GM18861 (cell line): ENCODE results near the gene PRR5L.

ENCODE experiments used
- ATAC-seq: cut with Tn5 transposase; IDR thresholded peaks from one replicate; pipeline ENCODE4 v1.9.1; 2021; ENCODE audit not compliant: unreplicated experiment

Gene PRR5L

DNA sequence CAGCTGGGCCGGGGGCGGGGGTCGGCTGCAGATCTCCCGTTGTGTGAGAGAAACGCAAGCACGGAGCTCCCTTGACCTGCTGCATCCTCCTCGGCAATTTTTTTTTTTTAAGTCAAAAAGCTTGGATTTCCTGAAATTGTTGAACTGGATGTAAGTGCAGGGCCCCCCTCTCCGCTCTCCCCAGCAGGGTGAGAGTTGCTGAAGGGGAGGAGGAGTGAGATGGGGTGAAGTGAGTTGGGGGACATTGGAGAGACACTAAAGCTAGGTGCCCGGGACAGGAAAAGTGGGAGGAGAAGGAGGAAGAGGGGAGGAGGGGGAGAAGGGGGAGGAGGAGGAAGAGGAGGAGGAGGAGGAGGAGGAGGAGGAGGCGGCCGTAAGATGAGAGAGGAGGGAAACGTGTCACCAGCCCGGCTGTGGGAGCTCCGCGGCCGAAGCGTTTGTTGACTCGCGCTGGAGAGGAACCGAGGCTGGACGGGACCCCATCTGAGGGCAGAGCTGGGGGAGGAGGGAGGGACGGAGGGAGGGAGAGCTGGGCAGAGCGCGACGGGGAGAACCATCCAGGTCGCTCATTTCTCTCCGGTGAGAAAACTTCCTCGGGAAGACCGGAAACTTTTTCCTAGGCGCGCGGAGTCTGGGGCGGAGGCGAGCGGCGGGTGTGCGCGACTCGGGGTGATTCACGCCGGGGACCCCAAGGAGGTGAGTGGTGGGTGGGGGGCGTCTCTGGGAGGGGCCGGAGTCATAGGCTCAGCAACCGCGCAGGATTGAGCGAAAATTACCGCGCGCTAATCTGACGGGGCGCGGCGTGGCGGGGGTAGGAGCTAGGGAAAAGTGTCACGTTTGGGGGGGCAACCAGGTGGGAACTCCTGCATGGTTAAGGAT lies 80.2 kb downstream of the PRR5L start:
- no peak for ATAC-seq

DNA sequence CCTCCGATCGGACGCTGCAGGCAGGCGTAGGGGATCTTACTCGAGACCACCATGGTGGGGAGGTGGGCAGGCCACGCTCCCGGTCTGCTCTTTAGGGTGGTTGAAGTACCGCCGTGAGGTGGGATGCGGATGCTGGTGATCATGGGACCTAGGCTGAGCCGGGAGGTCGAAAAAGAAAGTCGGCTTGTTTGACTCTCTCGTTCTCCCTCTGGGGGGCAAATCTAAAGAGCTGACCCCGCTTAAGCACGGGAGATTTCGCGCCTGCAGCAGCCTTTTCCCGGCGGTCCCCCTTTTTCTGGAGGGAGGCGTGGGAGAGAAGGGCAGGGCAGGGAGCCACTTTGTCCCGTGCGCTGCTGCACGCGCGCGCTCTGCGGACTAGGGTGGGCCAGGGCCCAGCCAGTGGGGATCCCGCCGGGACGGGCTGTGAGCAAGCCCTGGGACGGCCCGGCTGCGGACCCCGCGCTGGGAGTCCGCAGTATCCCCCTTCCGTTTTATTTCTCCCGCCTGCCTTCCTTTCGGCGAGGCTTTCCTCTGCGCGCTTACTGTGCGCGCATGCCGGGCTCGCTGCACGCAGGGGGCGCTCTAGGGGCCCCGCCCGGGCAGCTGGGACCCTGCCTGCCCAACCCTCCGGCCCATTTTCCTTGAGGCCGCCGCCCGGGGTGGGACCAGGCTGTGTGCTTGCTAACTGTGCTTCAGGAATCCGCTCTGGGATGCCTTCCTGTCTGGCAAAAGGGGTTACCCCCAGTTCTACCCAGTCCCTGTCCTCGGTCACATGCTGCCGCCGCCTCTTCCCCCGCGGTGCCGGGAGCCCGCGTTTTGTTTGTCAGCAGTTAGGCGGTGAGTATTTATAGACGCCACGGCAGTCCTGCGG lies 81.0 kb downstream of the PRR5L start:
- no peak for ATAC-seq

DNA sequence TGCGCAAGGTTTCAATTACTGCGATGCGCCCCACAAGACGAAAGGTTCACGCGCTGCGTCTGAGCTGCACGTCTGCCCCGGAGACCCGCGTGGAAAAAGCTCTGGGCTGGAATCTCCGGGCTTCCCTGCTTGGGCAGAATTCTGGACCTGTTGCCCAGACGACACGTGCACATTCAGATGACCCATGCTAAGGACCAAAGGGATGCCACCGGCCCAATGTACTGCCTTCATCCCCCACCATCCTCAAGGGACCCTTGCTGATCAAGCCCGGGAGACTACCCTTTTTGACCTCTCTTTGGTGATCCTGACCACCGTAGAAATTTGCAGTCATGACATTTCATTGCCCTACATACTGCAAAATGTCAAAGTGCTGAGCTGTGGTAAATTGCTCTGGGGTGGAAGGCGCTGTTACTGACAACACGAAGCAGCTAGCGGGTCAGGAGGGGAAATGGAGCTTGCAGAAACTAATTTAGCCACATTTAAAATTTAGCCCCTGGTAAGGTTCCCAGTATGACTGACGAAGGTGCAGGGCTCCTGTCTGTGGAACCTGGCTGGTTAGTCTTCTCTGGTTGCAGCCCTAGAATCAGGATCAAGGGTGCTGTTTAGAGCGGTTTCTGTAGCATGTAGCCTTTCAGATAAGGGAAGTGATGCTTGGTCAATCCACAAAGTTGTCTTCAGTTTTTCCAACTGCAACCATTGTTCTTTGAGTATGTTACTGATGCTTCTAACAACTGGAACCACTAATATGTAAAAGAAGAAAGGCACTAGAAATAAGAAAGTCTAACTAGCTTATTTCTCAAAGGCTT lies 81.9 kb downstream of the PRR5L start:
- no peak for ATAC-seq

DNA sequence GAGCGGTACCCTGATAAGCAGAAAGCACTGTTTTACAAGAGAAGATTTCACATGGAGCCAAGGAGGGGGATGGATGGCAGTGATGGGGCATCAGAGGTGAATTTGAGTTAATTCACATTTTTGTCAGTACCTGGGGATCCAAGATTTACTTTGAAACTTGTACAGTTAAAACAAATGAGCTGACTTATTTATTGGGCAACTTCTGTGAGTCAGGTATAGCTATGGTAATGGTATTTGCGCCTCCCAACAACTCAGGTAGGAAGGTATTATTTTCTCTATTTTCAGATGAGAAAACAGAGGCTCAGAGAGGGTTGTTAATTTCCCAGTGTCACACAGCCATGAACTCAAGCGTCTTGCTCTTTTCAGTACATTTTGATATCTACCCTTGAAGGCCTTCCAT lies 83.6 kb downstream of the PRR5L start:
- no peak for ATAC-seq

DNA sequence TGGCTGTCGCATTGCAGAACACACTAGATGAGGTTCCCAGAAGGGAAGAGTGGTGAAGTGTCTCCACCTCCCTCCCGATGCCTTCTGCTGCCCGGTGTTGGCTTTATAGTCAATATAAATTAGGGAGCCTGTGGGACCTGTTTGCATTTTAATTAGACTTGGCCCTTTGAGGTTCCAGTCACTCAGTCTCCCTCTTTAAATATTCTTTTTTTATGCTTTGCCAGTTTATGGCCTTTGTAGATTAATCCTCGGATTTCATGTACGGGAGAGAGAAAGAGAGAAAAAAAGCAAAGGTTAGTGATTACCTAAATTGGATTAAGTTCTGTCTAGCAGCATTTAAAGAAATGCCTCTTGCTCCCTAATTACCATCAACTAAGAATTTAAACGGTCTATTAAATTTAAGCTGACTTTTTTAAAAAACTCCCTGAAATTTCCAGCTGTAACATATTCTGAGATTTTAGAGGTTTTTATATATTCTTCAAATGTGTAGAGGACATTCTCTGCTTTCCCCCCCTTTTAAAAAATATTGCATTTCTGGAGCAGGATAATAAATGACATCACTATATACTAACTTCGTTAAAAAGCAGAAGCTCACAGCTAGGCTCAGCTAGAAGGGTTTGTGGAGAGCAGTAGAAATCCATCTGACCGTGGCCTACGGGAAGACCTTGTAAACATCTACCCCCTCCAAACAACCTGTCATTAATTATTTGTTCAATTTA lies 84.4 kb downstream of the PRR5L start:
- no peak for ATAC-seq

DNA sequence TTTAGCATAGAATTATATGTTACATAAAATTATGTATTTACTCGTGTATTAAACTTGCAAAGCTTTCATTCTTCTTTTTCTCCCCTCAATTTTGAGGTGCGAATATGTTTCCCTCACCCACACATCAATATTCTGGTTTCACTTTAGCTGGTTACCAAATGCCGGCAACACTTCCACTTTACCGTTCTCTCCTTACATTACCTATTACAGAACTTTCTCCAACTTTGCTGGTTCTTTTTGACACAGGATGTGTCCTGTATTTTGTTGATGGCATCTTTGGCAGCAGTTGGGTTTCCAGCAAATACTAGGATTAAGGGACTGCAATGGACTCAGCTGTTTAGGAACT lies 84.9 kb downstream of the PRR5L start:
- ATAC-seq: no peak

DNA sequence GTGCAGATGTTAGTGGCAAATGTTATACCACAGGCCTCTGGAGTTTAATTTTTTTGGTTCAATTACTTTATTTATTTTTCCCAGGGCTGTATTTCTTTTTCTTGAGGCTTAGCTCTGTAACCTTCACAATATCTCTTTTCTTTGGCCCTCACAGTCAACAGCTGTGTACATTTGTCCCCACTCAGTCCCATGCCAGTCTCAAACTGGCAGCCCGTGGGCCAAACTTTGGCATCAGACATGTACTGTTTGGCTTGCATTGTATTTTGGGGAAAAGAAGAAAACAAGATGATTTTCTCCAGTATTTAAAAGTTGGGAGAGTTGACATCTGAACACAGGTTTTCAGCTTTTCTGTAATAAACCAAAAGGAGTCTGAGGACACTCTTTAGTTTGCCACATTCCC lies 87.1 kb downstream of the PRR5L start:
- no peak for ATAC-seq

DNA sequence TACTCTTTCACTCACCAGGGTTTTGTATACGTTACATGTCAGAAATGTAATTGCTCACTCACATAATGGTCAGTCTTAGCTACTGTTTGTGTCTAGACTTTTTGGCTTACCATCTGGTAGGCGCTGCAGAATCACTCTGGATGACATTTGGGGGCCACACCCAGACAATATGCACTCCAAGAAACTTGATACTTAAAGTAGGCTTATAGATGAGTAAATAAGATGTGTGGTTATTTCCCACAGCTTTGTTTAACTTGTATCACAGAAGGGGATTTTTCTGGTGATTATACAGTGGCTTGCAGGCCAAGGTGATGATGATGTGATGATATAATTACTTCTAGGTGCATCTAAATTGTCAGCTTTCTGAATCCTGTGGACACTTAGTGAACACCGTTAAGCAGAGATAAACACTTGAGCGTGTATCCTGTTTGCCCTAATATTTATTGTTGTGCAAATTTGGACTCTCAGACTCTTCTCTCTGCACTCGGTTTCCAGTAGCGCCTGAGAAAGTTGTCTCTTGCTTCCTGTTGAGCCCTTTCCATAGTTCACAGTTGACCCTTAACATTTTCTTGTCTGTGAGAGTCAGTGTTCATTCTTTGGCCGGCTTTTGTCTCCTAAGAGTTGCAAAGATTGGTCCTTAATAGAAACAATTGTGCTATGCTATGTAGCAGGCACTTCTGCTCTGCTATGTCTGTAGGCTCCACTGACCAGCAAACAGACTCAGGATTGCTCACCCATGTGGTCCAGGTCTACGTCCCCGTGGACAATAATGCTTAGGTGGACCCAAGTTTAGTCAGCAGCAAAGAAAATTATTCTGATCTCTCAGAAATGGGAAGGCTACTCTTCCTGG lies 89.3 kb downstream of the PRR5L start:
- no peak for ATAC-seq

DNA sequence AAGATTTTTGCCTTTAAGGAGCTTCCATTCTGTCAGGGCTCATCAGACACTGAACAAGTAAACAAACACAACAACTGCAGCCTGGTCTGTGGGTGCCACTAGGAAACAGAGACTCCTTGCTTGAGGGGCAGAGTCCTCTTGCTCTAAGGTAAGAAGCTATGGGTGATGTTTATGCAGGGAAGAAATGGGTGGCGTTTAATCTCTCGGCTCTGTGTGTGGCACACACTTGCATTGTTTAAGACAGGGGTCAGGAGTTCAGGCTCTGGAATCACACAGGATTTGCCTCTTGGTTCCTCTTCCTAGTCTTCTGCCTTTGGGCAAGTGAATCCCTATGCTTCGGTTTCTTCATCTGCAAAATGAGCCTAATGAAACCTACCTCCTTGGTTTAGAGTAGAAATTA lies 90.3 kb downstream of the PRR5L start:
- ATAC-seq: no peak

DNA sequence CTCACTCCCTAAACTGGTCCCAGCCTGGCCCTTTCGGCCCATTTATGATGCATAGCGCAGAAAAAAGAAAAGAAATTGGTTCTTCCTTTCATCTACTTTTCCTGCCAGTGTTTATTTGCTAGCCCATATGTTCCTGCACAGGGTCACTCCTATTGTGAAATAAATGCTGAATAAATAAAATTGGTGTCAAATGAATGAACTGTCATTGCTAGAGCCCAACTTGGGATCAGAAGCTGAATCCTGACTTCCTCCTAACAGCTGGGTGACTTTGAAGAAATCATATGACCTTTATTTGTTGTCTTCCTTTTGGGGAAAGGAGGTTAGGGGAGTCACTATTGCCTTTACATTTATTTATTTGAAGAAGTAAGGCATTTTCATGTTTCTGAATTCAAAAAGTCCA lies 92.0 kb downstream of the PRR5L start:
- ATAC-seq: no peak

DNA sequence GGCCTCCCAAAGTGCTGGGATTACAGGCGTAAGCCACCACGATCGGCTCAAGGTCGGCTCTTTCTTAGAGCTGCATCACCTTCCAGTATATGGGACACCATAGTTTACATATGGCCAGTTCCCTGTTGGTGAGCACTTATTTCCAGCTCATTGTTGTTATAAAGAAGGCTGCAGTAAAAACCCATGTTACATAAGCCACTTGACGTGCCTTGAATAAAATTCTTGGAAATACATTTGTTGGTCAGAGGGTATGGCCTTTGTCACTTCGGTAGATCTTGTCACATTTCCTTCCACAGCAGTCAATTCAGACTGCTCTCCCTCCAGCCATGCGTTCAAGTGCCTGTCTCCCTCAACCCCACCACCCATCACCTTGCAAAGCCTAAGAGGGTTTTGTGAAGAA lies 92.9 kb downstream of the PRR5L start:
- no peak for ATAC-seq

DNA sequence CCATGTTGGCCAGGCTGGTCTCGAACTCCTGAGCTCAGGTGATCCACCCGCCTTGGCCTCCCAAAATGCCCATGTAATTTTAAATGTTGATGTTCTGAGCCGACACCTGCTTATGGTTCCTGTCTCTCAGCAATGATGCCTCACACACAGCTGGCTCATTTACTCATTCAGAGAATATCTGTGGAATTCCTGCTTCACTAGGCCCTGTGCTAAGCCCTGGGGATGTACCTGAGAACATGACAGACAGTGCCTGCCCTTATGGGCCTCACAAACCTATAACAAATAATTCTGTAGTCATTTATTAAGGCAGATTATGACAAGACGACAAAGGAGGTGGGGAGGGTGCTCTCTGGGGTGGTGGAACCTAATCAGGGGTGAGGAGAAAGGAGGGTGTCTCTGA lies 93.7 kb downstream of the PRR5L start:
- no peak for ATAC-seq

DNA sequence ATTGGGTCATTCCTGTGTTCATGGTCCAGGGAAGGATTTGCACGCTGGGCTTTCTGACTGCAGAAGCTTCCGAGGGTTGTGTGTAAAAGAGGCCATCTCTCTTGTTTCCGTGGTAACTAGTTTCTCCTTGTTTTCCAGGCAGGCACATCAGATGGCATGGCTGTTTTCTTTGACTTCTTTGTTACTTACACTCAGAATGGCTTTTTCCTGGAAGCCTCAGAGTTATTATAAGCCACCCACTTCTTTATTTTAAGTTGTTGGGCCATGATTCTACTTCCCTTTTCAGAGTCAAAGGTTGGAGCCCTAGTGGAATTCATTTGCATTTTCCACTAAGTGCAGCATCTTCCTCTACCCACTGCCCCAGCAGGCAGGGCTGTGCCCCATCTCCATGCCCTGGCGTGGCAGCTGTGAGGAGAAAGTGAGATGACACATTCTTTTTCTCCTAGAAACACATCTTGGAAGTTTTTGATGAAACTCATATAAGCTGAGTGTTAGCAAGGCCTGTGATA lies 94.9 kb downstream of the PRR5L start:
- ATAC-seq: no peak

DNA sequence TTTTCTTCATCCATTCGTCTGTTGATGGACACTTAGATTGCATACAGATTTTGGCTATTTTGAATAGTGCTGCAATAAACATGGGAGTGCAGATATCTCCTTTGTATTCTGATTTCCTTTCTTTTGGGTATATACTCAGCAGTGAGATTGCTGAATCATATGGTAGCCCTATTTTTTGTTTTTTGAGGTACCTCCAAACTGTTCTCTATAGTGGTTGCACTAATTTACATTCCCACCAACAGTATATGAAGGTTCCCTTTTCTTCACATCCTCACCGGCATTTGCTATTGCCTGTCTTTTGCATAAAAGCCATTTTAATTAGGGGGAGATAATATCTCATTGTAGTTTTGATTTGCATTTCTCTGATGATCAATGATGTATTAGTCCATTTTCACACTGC lies 96.1 kb downstream of the PRR5L start:
- no peak for ATAC-seq

DNA sequence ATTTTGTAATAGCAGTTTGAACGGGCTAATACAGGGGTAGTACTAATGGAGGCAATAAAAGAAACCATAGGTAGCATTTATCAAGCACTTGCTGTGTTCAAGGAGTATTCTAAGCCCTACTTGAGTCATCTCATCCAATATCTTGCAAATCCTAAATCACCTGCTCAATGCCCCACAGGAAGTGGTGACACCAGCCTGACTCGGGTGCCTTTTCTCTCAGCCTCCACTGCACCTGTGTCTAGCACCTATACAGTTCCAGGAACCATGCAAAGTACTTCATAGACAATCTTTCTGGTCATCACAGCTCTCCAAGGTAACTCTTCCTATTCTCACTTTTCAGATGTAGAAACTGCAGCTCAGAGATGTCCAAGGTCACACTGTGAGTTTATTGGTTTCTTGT lies 98.0 kb downstream of the PRR5L start:
- no peak for ATAC-seq

DNA sequence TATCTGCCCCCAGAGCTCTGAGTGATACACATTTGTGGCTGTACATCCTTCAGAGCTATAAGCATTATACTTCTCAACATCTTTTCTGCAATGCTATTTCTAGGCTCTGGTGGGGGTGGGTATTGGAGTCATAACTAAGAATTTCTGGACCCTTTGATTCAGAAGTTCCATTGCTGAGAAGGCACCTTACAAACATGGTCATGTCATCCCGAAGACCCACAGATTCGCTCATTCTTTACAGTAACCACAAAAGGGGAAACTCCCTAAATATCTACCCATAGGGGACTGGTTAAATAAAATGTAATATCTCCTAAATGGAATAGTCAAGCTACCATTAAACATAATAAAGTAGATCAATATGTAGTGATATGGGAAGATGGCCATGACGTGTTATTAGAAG lies 98.8 kb downstream of the PRR5L start:
- no peak for ATAC-seq

DNA sequence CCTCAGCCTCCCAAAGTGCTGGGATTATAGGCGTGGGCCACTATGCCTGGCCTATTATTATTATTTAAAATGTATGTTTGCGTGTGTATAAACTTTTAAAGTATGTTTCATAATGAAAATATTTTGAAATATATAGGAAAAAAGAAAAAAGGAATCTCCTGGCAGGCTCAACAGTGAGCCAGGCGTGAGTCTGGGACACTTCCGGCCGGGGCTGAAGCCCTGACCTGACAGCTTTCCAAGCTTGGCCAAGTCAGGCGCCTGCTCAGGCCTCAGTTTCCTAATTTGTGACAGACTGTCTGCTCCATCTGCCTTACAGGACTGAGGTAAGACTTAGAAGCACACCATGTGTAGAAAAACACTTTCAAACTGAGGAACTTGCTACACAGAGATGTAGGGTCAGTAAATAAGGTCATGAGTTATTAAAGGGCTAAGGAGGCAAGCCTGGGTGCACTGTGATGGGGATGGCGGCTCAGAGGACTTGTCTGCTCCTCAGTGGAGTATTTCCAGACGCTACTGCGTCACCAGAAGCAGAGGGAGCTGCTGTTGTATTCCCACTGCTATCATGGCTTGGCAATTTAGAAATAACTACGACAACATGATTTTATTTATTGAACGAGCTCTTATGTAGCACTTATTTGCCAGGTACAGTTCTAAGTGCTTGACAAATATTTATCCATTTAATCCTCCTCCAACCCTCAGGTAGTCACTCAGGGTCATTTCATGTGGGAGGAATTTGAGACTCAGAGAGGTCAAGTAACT lies 100.1 kb downstream of the PRR5L start:
- no peak for ATAC-seq

DNA sequence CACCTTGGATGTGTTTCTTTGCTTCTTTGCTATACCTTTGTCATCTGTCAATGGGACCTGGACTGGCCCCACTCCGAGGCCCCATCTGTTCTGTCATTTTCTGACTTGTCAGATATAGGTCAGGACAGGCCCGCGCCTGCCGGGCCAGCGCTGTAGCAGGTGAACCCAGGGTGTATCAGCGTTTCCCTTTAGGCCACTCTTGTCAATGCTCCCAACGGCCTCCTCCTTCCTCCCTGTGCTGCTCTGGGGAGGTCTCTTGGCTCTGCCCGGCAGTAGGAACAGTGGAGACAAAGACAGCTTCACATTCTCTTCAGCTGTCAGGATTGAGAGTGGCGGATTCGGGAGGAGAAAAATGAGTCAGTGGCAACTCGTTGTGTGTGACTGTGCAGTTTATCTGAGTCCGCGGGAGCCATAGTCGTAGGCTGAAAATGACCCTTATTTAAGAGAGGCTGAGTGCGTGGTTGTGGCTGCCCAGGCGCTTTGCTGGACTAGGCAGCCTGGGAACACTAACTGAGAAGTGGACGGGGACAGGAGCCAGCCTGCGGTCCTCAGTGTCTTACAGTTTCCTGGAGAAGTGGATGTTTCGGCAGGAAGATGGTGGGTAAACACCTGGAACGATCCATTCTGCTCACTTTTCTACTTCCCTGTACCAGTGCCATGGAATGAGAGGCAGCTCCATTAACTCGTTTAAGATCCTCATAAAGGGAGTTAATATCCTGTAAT lies 102.3 kb downstream of the PRR5L start:
- ATAC-seq: no peak
